GM18868 (cell line): Measurements from ENCODE around the gene POLR2I.

Experiments
- ATAC-seq: cut with Tn5 transposase; IDR thresholded peaks from one replicate; pipeline ENCODE4 v1.9.1; 2021; ENCODE audit warnings: mild to moderate bottlenecking, moderate library complexity; ENCODE audit not compliant: unreplicated experiment

Gene POLR2I

GRCh38 chr19:36064826-36065225, 49.8 kb downstream of the POLR2I start:
- no peak for ATAC-seq
